HG03175 (cell line): ENCODE data around the gene BTBD9.

ENCODE experiments used
- ATAC-seq: cut with Tn5 transposase; IDR thresholded peaks from one replicate; pipeline ENCODE4 v1.9.1; 2021; ENCODE audit warnings: mild to moderate bottlenecking, moderate library complexity; ENCODE audit not compliant: unreplicated experiment

BTBD9 gene

GRCh38 chr6:38566295-38567030, 73.3 kb downstream of the BTBD9 start:
- no peak for ATAC-seq

GRCh38 chr6:38564301-38564700, 75.4 kb downstream of the BTBD9 start:
- ATAC-seq, result no peak

GRCh38 chr6:38555606-38556005, 84.1 kb downstream of the BTBD9 start:
- ATAC-seq, result no peak

- no peak for ATAC-seq
Measured at GRCh38 chr6:38554700-38555413, 84.9 kb downstream of the BTBD9 start.

GRCh38 chr6:38554014-38554413, 85.7 kb downstream of the BTBD9 start:
- no peak for ATAC-seq

- peak; percentile 89 for ATAC-seq
Measured at GRCh38 chr6:38552121-38552520, 87.6 kb downstream of the BTBD9 start.

GRCh38 chr6:38549795-38550194, 89.9 kb downstream of the BTBD9 start:
- no peak for ATAC-seq

- no peak for ATAC-seq
Measured at GRCh38 chr6:38549180-38549579, 90.5 kb downstream of the BTBD9 start.

GRCh38 chr6:38543022-38543421, 96.7 kb downstream of the BTBD9 start:
- ATAC-seq, result no peak

GRCh38 chr6:38542031-38542430, 97.7 kb downstream of the BTBD9 start:
- ATAC-seq, result no peak

- no peak for ATAC-seq
Measured at GRCh38 chr6:38533064-38533463, 106.7 kb downstream of the BTBD9 start.

GRCh38 chr6:38531134-38531533, 108.6 kb downstream of the BTBD9 start:
- ATAC-seq, result no peak

GRCh38 chr6:38528196-38528965, 111.3 kb downstream of the BTBD9 start:
- ATAC-seq, result no peak

GRCh38 chr6:38527371-38527770, 112.4 kb downstream of the BTBD9 start:
- ATAC-seq, result no peak

GRCh38 chr6:38525888-38526287, 113.8 kb downstream of the BTBD9 start:
- no peak for ATAC-seq

GRCh38 chr6:38524436-38525145, 115.1 kb downstream of the BTBD9 start:
- no peak for ATAC-seq

- ATAC-seq, result no peak
Measured at GRCh38 chr6:38522322-38522721, 117.4 kb downstream of the BTBD9 start.

- no peak for ATAC-seq
Measured at GRCh38 chr6:38518511-38519304, 121.0 kb downstream of the BTBD9 start.

- no peak for ATAC-seq
Measured at GRCh38 chr6:38517005-38517404, 122.7 kb downstream of the BTBD9 start.

- no peak for ATAC-seq
Measured at GRCh38 chr6:38514399-38514798, 125.3 kb downstream of the BTBD9 start.
